HL-60 (cell line): Measurements from ENCODE around the gene RPL36.
A peak's percentile ranks its signal among the peaks of the same experiment; 100 is the strongest.

Experiments used
- DNase-seq, 2 experiments: peaks; one replicate each; pipeline ENCODE4 v3.0.0-alpha.2; 2010 to 2020; ENCODE audit warnings: low read depth in 1 of 2, low spot score in 1 of 2
- H3K27ac ChIP-seq: fragments of 250-450 bp; sonication (Bioruptor Pico); replicated peaks from 2 replicates; pipeline ENCODE4 v1.5.1; 2020; ENCODE audit warnings: mild to moderate bottlenecking, moderate library complexity
- H3K27me3 ChIP-seq: fragments of 250-450 bp; sonication (Bioruptor Pico); 2 replicates; pipeline ENCODE4 v1.5.1; 2021; ENCODE audit warnings: mild to moderate bottlenecking, moderate library complexity; ENCODE audit not compliant: insufficient read depth, poor library complexity, severe bottlenecking
- H3K4me3 ChIP-seq: replicated peaks from 2 replicates; pipeline ENCODE4 v1.5.1; 2011; ENCODE audit warnings: mild to moderate bottlenecking, control low read depth, low read length; ENCODE audit not compliant: insufficient read depth
- CTCF ChIP-seq: IDR thresholded peaks from one replicate; pipeline ENCODE4 v1.5.1; 2011; ENCODE audit warnings: low read length, control low read depth, inconsistent platforms; ENCODE audit not compliant: insufficient read depth
- GABPA ChIP-seq: IDR thresholded peaks from 2 replicates; pipeline ENCODE4 v1.6.1; 2012; ENCODE audit warnings: low read depth
- POLR2AphosphoS5 ChIP-seq: IDR thresholded peaks from 2 replicates; pipeline ENCODE4 v1.6.1; 2012; ENCODE audit warnings: low read depth
- REST ChIP-seq: IDR thresholded peaks from 2 replicates; pipeline ENCODE4 v1.6.1; 2012; ENCODE audit warnings: low read depth; ENCODE audit not compliant: insufficient replicate concordance
- SPI1 ChIP-seq: IDR thresholded peaks from 2 replicates; pipeline ENCODE4 v1.6.1; 2012; ENCODE audit warnings: low read depth, mild to moderate bottlenecking, borderline replicate concordance
- long read RNA-seq: library from polyadenylated mRNA; unstranded; transcript quantifications from one replicate; pipeline ENCODE4 v2.0.0, GENCODE V29; 2020

RPL36 gene
- long read RNA-seq, transcript RPL36-202 (3 exons, 556 nt) = minor isoform, 23 of 553 reads
- long read RNA-seq, transcript RPL36-201 (4 exons, 707 nt) = major isoform, 520 of 553 reads
- long read RNA-seq, partial matches to known transcripts = 0 of 553 reads
- long read RNA-seq, other reads (novel, unspliced or antisense) = 9 of 553 reads

DNA sequence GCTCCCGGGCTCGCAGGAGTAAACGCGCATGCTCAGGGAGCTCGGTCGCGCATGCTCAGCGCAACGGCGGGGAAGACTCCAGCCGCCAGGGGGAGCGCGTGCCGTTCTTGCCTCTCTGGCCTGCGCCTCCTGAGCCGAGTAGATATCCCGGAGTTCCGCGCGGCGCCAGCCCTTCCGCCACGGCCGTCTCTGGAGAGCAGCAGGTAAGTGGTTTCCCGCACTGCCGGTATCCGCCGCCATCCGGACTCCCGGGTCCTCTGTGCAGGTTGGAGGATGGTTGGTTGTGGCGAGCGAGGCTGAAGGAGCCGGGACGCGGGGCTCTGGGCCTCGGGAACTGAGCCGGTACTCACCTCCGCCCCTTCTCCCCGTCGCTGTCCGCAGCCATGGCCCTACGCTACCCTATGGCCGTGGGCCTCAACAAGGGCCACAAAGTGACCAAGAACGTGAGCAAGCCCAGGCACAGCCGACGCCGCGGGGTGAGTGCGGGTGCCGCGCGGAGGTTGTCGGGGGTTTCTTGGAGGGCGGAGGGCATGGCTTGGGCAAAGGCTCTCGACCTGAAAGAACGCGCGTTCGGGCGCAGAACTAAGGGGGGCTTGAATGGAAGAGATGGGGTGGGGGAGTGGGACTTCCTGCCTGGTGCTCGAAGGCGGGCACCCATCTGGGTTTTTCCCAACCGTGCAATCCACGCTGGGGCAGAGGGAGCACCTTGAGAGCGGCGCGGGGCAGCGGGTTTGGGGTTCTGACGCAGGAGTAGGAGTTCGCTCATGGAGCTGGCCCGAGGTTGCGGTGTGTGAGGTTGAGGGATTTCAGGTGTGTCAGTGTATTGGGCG, at the start of gene RPL36:
TSS of gene RPL36 (plus strand) at position 171 of the 830 bp plus-strand sequence. CDS start at position 384, 213 bp downstream.
- peak; percentile 96 to 97 for DNase-seq

DNA sequence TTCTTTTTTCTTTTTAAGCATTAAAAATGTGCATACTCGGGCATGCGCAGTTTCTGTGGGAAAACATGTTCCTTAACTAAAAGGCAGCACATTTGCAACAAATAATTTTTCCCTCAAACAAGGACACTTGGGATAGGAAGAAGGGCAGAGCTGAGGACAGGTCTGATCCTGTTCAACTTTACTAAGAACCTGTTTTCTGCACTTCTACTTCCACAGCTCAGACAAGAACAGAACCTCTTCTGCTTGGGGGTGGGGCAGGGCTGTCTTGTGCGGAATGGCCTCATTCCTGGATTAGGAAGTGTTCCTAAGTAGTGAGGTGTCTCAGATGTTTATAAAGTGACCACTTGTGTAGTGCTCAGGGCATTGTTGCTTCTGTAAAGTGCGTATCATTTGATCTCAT, 48.9 kb upstream of the RPL36 start:
- H3K27ac ChIP-seq = no peak overlapping the region
- no peak overlapping the region for H3K4me3 ChIP-seq
- DNase-seq = no peak
- no peak for TF ChIP-seq POLR2AphosphoS5
- no peak for TF ChIP-seq REST
- TF ChIP-seq SPI1 = no peak
- TF ChIP-seq CTCF = no peak
- no peak for TF ChIP-seq GABPA
- H3K27me3 ChIP-seq = no peaks in the 10 kb centered on the region

More for the DNA sequence above, at the start of gene RPL36:
- peak within 1 kb of the TSS; percentile 98 for H3K27ac ChIP-seq
- H3K27me3 ChIP-seq = no peaks in the 10 kb centered on the region
- H3K4me3 ChIP-seq = peak within 1 kb of the TSS; percentile 80
- peak; percentile 85 for TF ChIP-seq REST
- peak; percentile 99 for TF ChIP-seq POLR2AphosphoS5
- TF ChIP-seq CTCF = peak; percentile 98
- TF ChIP-seq SPI1 = no peak
- TF ChIP-seq GABPA = peak; percentile 33; the same call in 1 of the 2 replicates

GRCh38 chr19:5642204-5642603, 47.9 kb upstream of the RPL36 start:
- DNase-seq = no peak
- no peak overlapping the region for H3K4me3 ChIP-seq
- TF ChIP-seq POLR2AphosphoS5 = no peak
- no peak for TF ChIP-seq CTCF
- TF ChIP-seq GABPA = no peak
- TF ChIP-seq REST = no peak
- TF ChIP-seq SPI1 = no peak
- no peak overlapping the region for H3K27ac ChIP-seq
- no peaks in the 10 kb centered on the region for H3K27me3 ChIP-seq
